ENCODE data around the gene PTPRR. TPM values are rescaled to one million over a fixed set of nuclear protein-coding genes. Genes with fewer than 3 reads are reported as not detected.
A peak's percentile ranks its signal among the peaks of the same experiment; 100 is the strongest.

The PTPRR gene
- total RNA-seq, 4 donors from 2014 or later: 0.57 to 2.1 (median 0.84) TPM

GRCh38 chr12:70635755-70636154 lies 284.8 kb downstream of the PTPRR start:
- TF ChIP-seq EP300 (IDR thresholded peaks at IDR 0.05) (no peak), CTCF (IDR thresholded peaks at IDR 0.05) (no peak), POLR2A (IDR thresholded peaks at IDR 0.05; ENCODE audit: low read depth) (no peak), POLR2AphosphoS5 (IDR thresholded peaks at IDR 0.05) (no peak)

GRCh38 chr12:70628701-70629480 lies 291.6 kb downstream of the PTPRR start:
- intact Hi-C loops (cut with DNase I): no loop called here
- no peak overlapping the region for H3K4me3 ChIP-seq

More at GRCh38 chr12:70635755-70636154, 284.8 kb downstream of the PTPRR start:
- peak overlapping the region; percentile 6 to 43 (median 20) for H3K4me3 ChIP-seq
- H3K4me1 ChIP-seq: no peaks in the 10 kb centered on the region
- no peaks in the 10 kb centered on the region for H3K9me3 ChIP-seq
- no peak for DNase-seq (ENCODE audit: extremely low spot score)
- H3K27ac ChIP-seq (replicated peaks in 1 of 4): peak overlapping the region in 3 of 4 donors; percentile 6 to 64 (median 59)
- intact Hi-C loops (cut with DNase I): no loop called here
- 81% methylated on average over 7 of the region's 7 CpGs for WGBS
- H3K27me3 ChIP-seq: no peaks in the 10 kb centered on the region
- no peaks in the 10 kb centered on the region for H3K36me3 ChIP-seq

GRCh38 chr12:70627677-70628076 lies 292.9 kb downstream of the PTPRR start:
- no peak overlapping the region for H3K27ac ChIP-seq (replicated peaks in 1 of 4)
- intact Hi-C loops (cut with DNase I): no loop called here
- H3K4me3 ChIP-seq: no peak overlapping the region
- H3K4me1 ChIP-seq: no peaks in the 10 kb centered on the region
- 68% methylated on average over 5 of the region's 5 CpGs for WGBS
- TF ChIP-seq CTCF (IDR thresholded peaks at IDR 0.05) (no peak), POLR2AphosphoS5 (IDR thresholded peaks at IDR 0.05) (no peak)
- no peaks in the 10 kb centered on the region for H3K36me3 ChIP-seq
- H3K9me3 ChIP-seq: no peaks in the 10 kb centered on the region
- DNase-seq (ENCODE audit: extremely low spot score): no peak
- no peaks in the 10 kb centered on the region for H3K27me3 ChIP-seq

More at GRCh38 chr12:70628701-70629480, 291.6 kb downstream of the PTPRR start:
- no peaks in the 10 kb centered on the region for H3K9me3 ChIP-seq
- no peak for TF ChIP-seq EP300 (IDR thresholded peaks at IDR 0.05)
- TF ChIP-seq POLR2AphosphoS5 (IDR thresholded peaks at IDR 0.05): no peak
- TF ChIP-seq CTCF (IDR thresholded peaks at IDR 0.05): no peak
- TF ChIP-seq POLR2A (IDR thresholded peaks at IDR 0.05; ENCODE audit: low read depth): no peak
- no peak overlapping the region for H3K27ac ChIP-seq (replicated peaks in 1 of 4)
- H3K27me3 ChIP-seq: no peaks in the 10 kb centered on the region
- H3K4me1 ChIP-seq: no peaks in the 10 kb centered on the region
- no peaks in the 10 kb centered on the region for H3K36me3 ChIP-seq
- 98% methylated on average over 3 of the region's 3 CpGs for WGBS
- no peak for DNase-seq (ENCODE audit: extremely low spot score)

GRCh38 chr12:70626180-70626579 lies 294.4 kb downstream of the PTPRR start:
- Histone ChIP-seq H3K9me3 (no peaks in the 10 kb centered on the region), H3K4me1 (no peaks in the 10 kb centered on the region), H3K27me3 (no peaks in the 10 kb centered on the region), H3K27ac (replicated peaks in 1 of 4) (no peak overlapping the region), H3K4me3 (no peak overlapping the region), H3K36me3 (peaks cover 0 to 6% (median 0%) of the 10 kb centered on the region in 4 donors)
- DNase-seq (ENCODE audit: extremely low spot score): no peak
- intact Hi-C loops (cut with DNase I): no loop called here
- TF ChIP-seq CTCF (IDR thresholded peaks at IDR 0.05): no peak
- no peak for TF ChIP-seq EP300 (IDR thresholded peaks at IDR 0.05)
- TF ChIP-seq POLR2A (IDR thresholded peaks at IDR 0.05; ENCODE audit: low read depth): no peak
- no peak for TF ChIP-seq POLR2AphosphoS5 (IDR thresholded peaks at IDR 0.05)
- WGBS: 97% methylated on average over 3 of the region's 3 CpGs

All from esophagus muscularis mucosa (tissue), 4 donors.